D721Med (cell line): ENCODE data around the gene PSMB5.

Experiments
- DNase-seq: peaks from one replicate; pipeline ENCODE4 v3.0.0; 2011; ENCODE audit warnings: low spot score; ENCODE audit not compliant: insufficient read length
- FAIRE-seq: peaks from 2 replicates; lab custom pipeline; 2011; peaks lifted over from hg19 to GRCh38; lab: Jason Lieb, UNC
- CTCF ChIP-seq: IDR thresholded peaks from 2 replicates; pipeline ENCODE4 v1.5.1; 2012; ENCODE audit warnings: mild to moderate bottlenecking, control low read depth; ENCODE audit not compliant: insufficient read depth; ENCODE audit errors: missing control alignments

PSMB5 gene

GRCh38 chr14:22994762-22995275 lies 39.9 kb downstream of the PSMB5 start:
- FAIRE-seq (no peak), DNase-seq (no peak)
- TF ChIP-seq CTCF, result peak; percentile 72

- FAIRE-seq (no peak), DNase-seq (no peak)
- TF ChIP-seq CTCF, result no peak
Measured at GRCh38 chr14:22993517-22993916, 41.2 kb downstream of the PSMB5 start.

- DNase-seq (no peak), FAIRE-seq (no peak)
- TF ChIP-seq CTCF, result no peak
Measured at GRCh38 chr14:22991852-22992251, 42.8 kb downstream of the PSMB5 start.

- no peak for FAIRE-seq
- TF ChIP-seq CTCF, result no peak
Measured at GRCh38 chr14:22987291-22987690, 47.4 kb downstream of the PSMB5 start.

GRCh38 chr14:22986508-22987054 lies 48.1 kb downstream of the PSMB5 start:
- DNase-seq (peak; percentile 91), FAIRE-seq (no peak)
- TF ChIP-seq CTCF, result peak; percentile 98

More at GRCh38 chr14:22987291-22987690, 47.4 kb downstream of the PSMB5 start:
- no peak for DNase-seq

GRCh38 chr14:22985894-22986507 lies 48.7 kb downstream of the PSMB5 start:
- DNase-seq (no peak), FAIRE-seq (no peak)
- no peak for TF ChIP-seq CTCF
